K562 (cell line): ENCODE measurements around the gene GABARAPL1. TPM values are rescaled to one million over a fixed set of nuclear protein-coding genes. Genes with fewer than 3 reads are reported as not detected.

Experiments
- ATAC-seq: fragments of 200-7000 bp; cut with Tn5 transposase; 3 replicates; pipeline ENCODE4 v1.9.1; 2020; ENCODE audit warnings: moderate library complexity
- BruUV-seq: library from RNA; stranded (reverse); fragments of 400-500 nt; replicated peaks from 2 replicates; lab custom pipeline; 2021; lab: Mats Ljungman, UMichigan
- CTCF ChIA-PET: fragments of 300-600 bp; formaldehyde crosslinking; extraction: SDS; loops from one replicate; lab custom pipeline; 2021; ENCODE audit warnings: low intra/inter-chr PET ratio; lab: Yijun Ruan, JAX
- POLR2A ChIA-PET: fragments of 300-600, 350-650 bp; sonication (Branson Sonifier 250); formaldehyde crosslinking; extraction: SDS; loops from one replicate; lab custom pipeline; 2021; ENCODE audit warnings: antibody characterized with exemption, inconsistent platforms; lab: Yijun Ruan, JAX
- DNase-seq, 4 experiments: peaks; one replicate each; pipeline versions ENCODE4 v3.0.0 to v3.0.0-alpha.2; 2011 to 2018; ENCODE audit warnings: low spot score in 3 of 4, mixed read lengths in 3 of 4; ENCODE audit errors: extremely low read depth in 1 of 4
- FAIRE-seq: peaks from 2 replicates; lab custom pipeline; 2011; peaks lifted over from hg19 to GRCh38; lab: Jason Lieb, UNC
- H2AFZ ChIP-seq: 2 replicates; pipeline ENCODE4 v1.6.0; 2011; ENCODE audit warnings: low read depth, low read length, control low read depth, inconsistent platforms
- H3K27ac ChIP-seq: fragments of 200-600 bp; 3 replicates; pipeline ENCODE4 v1.8.0; 2011; ENCODE audit warnings: low read depth, mild to moderate bottlenecking, control low read depth, inconsistent platforms, low read length, moderate library complexity, mixed read lengths; ENCODE audit errors: extremely low read depth
- H3K27me3 ChIP-seq, 2 experiments: fragments of 300-600 bp in 1 of 2; 2 replicates in 1 of 2; 3 replicates in 1 of 2; pipeline versions ENCODE4 v1.6.0 to v1.8.0; 2011; ENCODE audit warnings: inconsistent platforms in 2 of 2, low read length in 2 of 2, mild to moderate bottlenecking in 1 of 2, mixed read lengths in 1 of 2, moderate library complexity in 1 of 2; ENCODE audit not compliant: control insufficient read depth in 2 of 2, insufficient read depth in 2 of 2
- H3K36me3 ChIP-seq: fragments of 300-600 bp; 3 replicates; pipeline ENCODE4 v1.8.0; 2011; ENCODE audit warnings: mild to moderate bottlenecking, low read length, inconsistent platforms; ENCODE audit not compliant: control insufficient read depth, insufficient read depth
- H3K4me1 ChIP-seq, 2 experiments: fragments of 200-600 bp in 1 of 2; replicated peaks in 1 of 2; 2 replicates in 1 of 2; 3 replicates in 1 of 2; pipeline versions ENCODE4 v1.5.1 to v1.8.0; 2011; ENCODE audit warnings: inconsistent platforms in 2 of 2, low read length in 2 of 2, mild to moderate bottlenecking in 1 of 2, mixed read lengths in 1 of 2, moderate library complexity in 1 of 2; ENCODE audit not compliant: control insufficient read depth in 2 of 2, insufficient read depth in 2 of 2
- H3K4me2 ChIP-seq: 2 replicates; pipeline ENCODE4 v1.6.1; 2011; ENCODE audit warnings: low read length, control low read depth, inconsistent platforms, mixed read lengths; ENCODE audit not compliant: insufficient read depth
- H3K4me3 ChIP-seq: fragments of 200-600 bp; sonication (generic), shearing (Covaris generic); 2 replicates; pipeline ENCODE4 v1.5.1; 2016; ENCODE audit warnings: control low read depth, inconsistent platforms
- H3K79me2 ChIP-seq: fragments of 200-600 bp; 3 replicates; pipeline ENCODE4 v1.8.0; 2011; ENCODE audit warnings: low read length, inconsistent platforms; ENCODE audit not compliant: control insufficient read depth, insufficient read depth
- H3K9ac ChIP-seq, 2 experiments: 2 replicates each; pipeline versions ENCODE4 v1.6.0 to v1.6.1; 2011; ENCODE audit warnings: low read depth in 2 of 2, low read length in 2 of 2, control low read depth in 1 of 2, inconsistent platforms in 1 of 2, mild to moderate bottlenecking in 1 of 2, mixed read lengths in 1 of 2; ENCODE audit not compliant: insufficient read depth in 1 of 2
- H3K9me1 ChIP-seq: one replicate; pipeline ENCODE4 v1.6.0; 2011; ENCODE audit warnings: inconsistent platforms, mild to moderate bottlenecking, low read length, moderate library complexity; ENCODE audit not compliant: control insufficient read depth, insufficient read depth
- H3K9me3 ChIP-seq: replicated peaks from 2 replicates; pipeline ENCODE4 v1.5.1; 2011; ENCODE audit warnings: low read depth, low read length, inconsistent platforms; ENCODE audit not compliant: control insufficient read depth, insufficient read depth
- H4K20me1 ChIP-seq: replicated peaks from 2 replicates; pipeline ENCODE4 v1.6.1; 2011; ENCODE audit warnings: low read length, inconsistent platforms, mixed read lengths; ENCODE audit not compliant: control insufficient read depth, insufficient read depth
- ASH1L ChIP-seq: fragments of 450-650 bp; IDR thresholded peaks from 2 replicates; pipeline ENCODE4 v1.6.1; 2018; ENCODE audit warnings: borderline replicate concordance, mild to moderate bottlenecking, low read depth; ENCODE audit not compliant: partially characterized antibody
- DPF2 ChIP-seq: fragments of 450-650 bp; IDR thresholded peaks from 2 replicates; pipeline ENCODE4 v1.6.1; 2016
- KDM1A ChIP-seq, 2 experiments: fragments of 450-650 bp; IDR thresholded peaks; 2 replicates each; pipeline ENCODE4 v1.6.1; 2016; ENCODE audit warnings: mild to moderate bottlenecking in 2 of 2
- MYBL2 ChIP-seq, 2 experiments: fragments of 450-650 bp in 1 of 2; sonication (generic) in 1 of 2; formaldehyde crosslinking in 1 of 2; IDR thresholded peaks; 2 replicates each; pipeline versions ENCODE4 v1.6.1 to v1.8.1; 2017 to 2022; ENCODE audit warnings: borderline replicate concordance in 1 of 2, inconsistent platforms in 1 of 2, low read depth in 1 of 2, mild to moderate bottlenecking in 1 of 2, missing genetic modification reagents in 1 of 2, moderate library complexity in 1 of 2
- SETDB1 ChIP-seq: IDR thresholded peaks from one replicate; pipeline ENCODE4 v1.6.1; 2012; ENCODE audit warnings: low read length, control low read depth, inconsistent platforms
- SIRT6 ChIP-seq: IDR thresholded peaks from one replicate; pipeline ENCODE4 v1.6.1; 2012; ENCODE audit warnings: low read depth, mild to moderate bottlenecking, control low read depth, inconsistent platforms, low read length, moderate library complexity
- SOX6 ChIP-seq: fragments of 450-650 bp; IDR thresholded peaks from 2 replicates; pipeline ENCODE4 v1.6.1; 2014; ENCODE audit warnings: mild to moderate bottlenecking
- ZFPM2 ChIP-seq: fragments of 250-450 bp; sonication (Bioruptor Pico); IDR thresholded peaks from 2 replicates; pipeline ENCODE4 v1.5.1; 2022; ENCODE audit warnings: mild to moderate bottlenecking
- whole genome bisulfite sequencing: fragments of 100-300 bp; shearing (Covaris generic); methylation state at CpG from one replicate; pipeline ENCODE4 v1.1.6; 2016; ENCODE audit warnings: low coverage, mixed read lengths; ENCODE audit not compliant: insufficient coverage; ENCODE audit errors: missing lambda C conversion rate; 5-methylcytosine and 5-hydroxymethylcytosine counted together
- in situ Hi-C: fragments of 300-500 bp; cut with MboI; formaldehyde crosslinking; loops from 4 replicates; pipeline ENCODE4 v1.15.0; 2018; ENCODE audit warnings: inconsistent platforms, mixed read lengths
- intact Hi-C: fragments of 100-400 bp; cut with micrococcal nuclease; formaldehyde crosslinking; loops from 2 replicates; pipeline ENCODE4 v1.14.2; 2022
- polyA plus RNA-seq, 8 experiments: library from polyadenylated mRNA; depleted of rRNA in 4 of 8; stranded (reverse) in 5 of 8; unstranded in 3 of 8; fragments of >200 nt; fragmentation: Nextera tagmentation in 2 of 8; fragmentation: Illumina TruSeq in 1 of 8; extraction: Ambion mirVana in 2 of 8; extraction: Trizol in 1 of 8; gene quantifications; 2 replicates each; pipeline versions ENCODE4 v1.2.1 to v1.2.3, GENCODE V29; 2011 to 2014; ENCODE audit warnings: inconsistent platforms in 1 of 8, missing spikeins in 1 of 8
- total RNA-seq, 7 experiments: library from RNA; depleted of rRNA in 6 of 7; stranded (reverse); fragments of >200 nt in 6 of 7; fragmentation: Illumina TruSeq in 2 of 7; extraction: Trizol in 2 of 7; gene quantifications; 2 replicates each; pipeline versions ENCODE4 v1.2.1 to v1.2.3, GENCODE V29; 2011 to 2021; ENCODE audit warnings: low replicate concordance in 1 of 7
- TF ChIP-seq, protein P1 (sequence below), 2 experiments: IDR thresholded peaks in 1 of 2; conservative IDR thresholded peaks in 1 of 2; 2 replicates each; pipeline ENCODE4 v1.6.1; 2016; ENCODE audit warnings: low read depth in 2 of 2, mild to moderate bottlenecking in 1 of 2, missing compliant biosample characterization in 1 of 2, missing genetic modification characterization in 1 of 2, moderate library complexity in 1 of 2
- TF ChIP-seq, protein P2 (sequence below): fragments of 450-650 bp; conservative IDR thresholded peaks from 2 replicates; pipeline ENCODE4 v1.6.1; 2016; ENCODE audit warnings: missing genetic modification characterization, low read depth, mild to moderate bottlenecking, missing compliant biosample characterization, moderate library complexity
- TF ChIP-seq, protein P3 (sequence below): fragments of 450-650 bp; IDR thresholded peaks from 2 replicates; pipeline ENCODE4 v1.6.1; 2016; ENCODE audit warnings: antibody characterized with exemption
- TF ChIP-seq, protein P4 (sequence below): fragments of 200-800 bp; sonication (Bioruptor generic); IDR thresholded peaks from 2 replicates; pipeline ENCODE4 v1.6.1; 2017; ENCODE audit warnings: missing genetic modification characterization, missing compliant biosample characterization
- TF ChIP-seq, protein P5 (sequence below): sonication (generic); formaldehyde crosslinking; IDR thresholded peaks from 2 replicates; pipeline ENCODE4 v1.9.0; 2022; ENCODE audit warnings: mild to moderate bottlenecking, missing genetic modification reagents

The GABARAPL1 gene
- total and polyA plus RNA-seq, 9 of the 15 experiments (the other 6 are each of a cell fraction or from before 2014, with no cell fraction given): 2.3 to 15.9 (median 11.3) TPM

DNA sequence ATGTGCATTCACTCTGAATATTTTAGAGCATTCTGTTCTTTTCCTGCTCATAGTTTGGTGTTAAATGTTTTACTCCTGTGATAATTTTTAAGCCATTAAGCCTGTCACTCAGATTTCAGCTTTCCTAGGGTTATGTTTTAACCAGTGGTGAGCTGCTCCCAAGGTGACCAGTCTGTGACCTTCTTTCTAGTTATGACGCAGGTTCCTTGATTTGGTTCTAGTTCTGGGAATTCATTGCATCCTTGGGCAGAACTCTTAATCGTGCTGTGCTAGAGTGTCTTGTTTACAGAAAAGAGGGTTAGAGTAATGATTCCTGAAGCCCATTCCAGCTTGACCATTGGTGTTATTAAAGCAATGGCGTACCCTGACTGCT lies 2.2 kb downstream of the GABARAPL1 start (continued):
- TF ChIP-seq, protein P1, sequence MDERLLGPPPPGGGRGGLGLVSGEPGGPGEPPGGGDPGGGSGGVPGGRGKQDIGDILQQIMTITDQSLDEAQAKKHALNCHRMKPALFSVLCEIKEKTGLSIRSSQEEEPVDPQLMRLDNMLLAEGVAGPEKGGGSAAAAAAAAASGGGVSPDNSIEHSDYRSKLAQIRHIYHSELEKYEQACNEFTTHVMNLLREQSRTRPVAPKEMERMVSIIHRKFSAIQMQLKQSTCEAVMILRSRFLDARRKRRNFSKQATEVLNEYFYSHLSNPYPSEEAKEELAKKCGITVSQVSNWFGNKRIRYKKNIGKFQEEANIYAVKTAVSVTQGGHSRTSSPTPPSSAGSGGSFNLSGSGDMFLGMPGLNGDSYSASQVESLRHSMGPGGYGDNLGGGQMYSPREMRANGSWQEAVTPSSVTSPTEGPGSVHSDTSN (CRISPR knock-in tag; IDR thresholded peaks at IDR 0.05; ENCODE audit: low read depth): no peak
- TF ChIP-seq, protein P1 (tag; conservative IDR thresholded peaks at IDR 0.05; ENCODE audit: low read depth): peak; percentile 50; the same call in 1 of the 2 replicates
- TF ChIP-seq ZFPM2 (CRISPR knock-in tag): no peak
- TF ChIP-seq, protein P2, sequence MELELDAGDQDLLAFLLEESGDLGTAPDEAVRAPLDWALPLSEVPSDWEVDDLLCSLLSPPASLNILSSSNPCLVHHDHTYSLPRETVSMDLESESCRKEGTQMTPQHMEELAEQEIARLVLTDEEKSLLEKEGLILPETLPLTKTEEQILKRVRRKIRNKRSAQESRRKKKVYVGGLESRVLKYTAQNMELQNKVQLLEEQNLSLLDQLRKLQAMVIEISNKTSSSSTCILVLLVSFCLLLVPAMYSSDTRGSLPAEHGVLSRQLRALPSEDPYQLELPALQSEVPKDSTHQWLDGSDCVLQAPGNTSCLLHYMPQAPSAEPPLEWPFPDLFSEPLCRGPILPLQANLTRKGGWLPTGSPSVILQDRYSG: no peak

DNA sequence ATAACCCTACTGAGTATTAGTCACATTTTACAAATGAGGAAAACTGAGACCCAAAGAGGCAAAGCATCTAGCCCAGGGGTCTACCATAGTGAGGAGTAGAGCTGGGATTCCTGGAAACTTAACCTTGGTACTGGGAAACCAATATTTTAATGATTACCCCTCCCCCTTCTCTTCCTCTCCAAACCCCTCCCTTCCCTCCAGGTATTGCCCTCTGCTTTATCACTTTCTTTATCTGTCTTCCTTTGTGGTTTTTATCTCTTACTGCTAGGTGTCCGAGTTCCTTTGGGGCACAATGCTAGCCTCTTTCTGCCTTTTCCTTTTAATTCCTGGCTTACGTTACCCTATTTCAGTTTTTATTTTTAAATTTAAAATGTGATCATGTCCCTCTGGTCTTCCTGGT lies 2.8 kb downstream of the GABARAPL1 start:
- no peak overlapping the region for H3K4me3 ChIP-seq
- 0 out of 3 replicates have a peak overlapping the region, but pooled peaks have one; percentile 29 for H3K27ac ChIP-seq
- BruUV-seq: no TSS peak
- 11% methylated on average over 2 of the region's 2 CpGs for WGBS
- no peaks in the 10 kb centered on the region for H3K9me3 ChIP-seq
- intact Hi-C loops (no loop called here), in situ Hi-C loops (no loop called here)
- peaks cover 18% of the 10 kb centered on the region for H3K79me2 ChIP-seq
- peaks cover 12 to 22% of the 10 kb centered on the region in 2 experiments for H3K4me1 ChIP-seq
- no peak overlapping the region; a peak in 1 of 4 replicates for H3K9ac ChIP-seq
- ATAC-seq (no peak), FAIRE-seq (no peak), DNase-seq (peak in 2 of 4 experiments; percentile 16 to 28)
- no peaks in the 10 kb centered on the region for H3K27me3 ChIP-seq
- H2AFZ ChIP-seq: no peak overlapping the region
- H4K20me1 ChIP-seq: no peaks in the 10 kb centered on the region
- H3K9me1 ChIP-seq: no peaks in the 10 kb centered on the region
- ChIA-PET POLR2A (no interaction called here), CTCF (no interaction called here)
- peak overlapping the region; percentile 86 for H3K4me2 ChIP-seq
- H3K36me3 ChIP-seq: peaks cover 4% of the 10 kb centered on the region; the same call in 1 of the 3 replicates
- TF ChIP-seq, protein P3, sequence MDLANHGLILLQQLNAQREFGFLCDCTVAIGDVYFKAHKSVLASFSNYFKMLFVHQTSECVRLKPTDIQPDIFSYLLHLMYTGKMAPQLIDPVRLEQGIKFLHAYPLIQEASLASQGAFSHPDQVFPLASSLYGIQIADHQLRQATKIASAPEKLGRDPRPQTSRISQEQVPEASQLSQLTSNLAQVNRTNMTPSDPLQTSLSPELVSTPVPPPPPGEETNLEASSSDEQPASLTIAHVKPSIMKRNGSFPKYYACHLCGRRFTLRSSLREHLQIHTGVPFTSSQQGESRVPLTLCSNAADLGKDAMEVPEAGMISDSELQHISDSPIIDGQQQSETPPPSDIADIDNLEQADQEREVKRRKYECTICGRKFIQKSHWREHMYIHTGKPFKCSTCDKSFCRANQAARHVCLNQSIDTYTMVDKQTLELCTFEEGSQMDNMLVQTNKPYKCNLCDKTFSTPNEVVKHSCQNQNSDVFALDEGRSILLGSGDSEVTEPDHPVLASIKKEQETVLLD: 0 out of 2 replicates have a peak, but pooled peaks have one; percentile 21
- TF ChIP-seq KDM1A (IDR thresholded peaks at IDR 0.05) (no peak), SETDB1 (no peak), MYBL2 (IDR thresholded peaks at IDR 0.05; ENCODE audit: low read depth) (no peak), MYBL2 (CRISPR knock-in tag; IDR thresholded peaks at IDR 0.05; ENCODE audit: borderline replicate concordance) (no peak), DPF2 (peak; percentile 51; the same call in 1 of the 2 replicates), ASH1L (no peak), SOX6 (peak; percentile 41; the same call in 1 of the 2 replicates), SIRT6 (no peak)
- TF ChIP-seq, protein P4, sequence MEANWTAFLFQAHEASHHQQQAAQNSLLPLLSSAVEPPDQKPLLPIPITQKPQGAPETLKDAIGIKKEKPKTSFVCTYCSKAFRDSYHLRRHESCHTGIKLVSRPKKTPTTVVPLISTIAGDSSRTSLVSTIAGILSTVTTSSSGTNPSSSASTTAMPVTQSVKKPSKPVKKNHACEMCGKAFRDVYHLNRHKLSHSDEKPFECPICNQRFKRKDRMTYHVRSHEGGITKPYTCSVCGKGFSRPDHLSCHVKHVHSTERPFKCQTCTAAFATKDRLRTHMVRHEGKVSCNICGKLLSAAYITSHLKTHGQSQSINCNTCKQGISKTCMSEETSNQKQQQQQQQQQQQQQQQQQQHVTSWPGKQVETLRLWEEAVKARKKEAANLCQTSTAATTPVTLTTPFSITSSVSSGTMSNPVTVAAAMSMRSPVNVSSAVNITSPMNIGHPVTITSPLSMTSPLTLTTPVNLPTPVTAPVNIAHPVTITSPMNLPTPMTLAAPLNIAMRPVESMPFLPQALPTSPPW (CRISPR knock-in tag): no peak
- TF ChIP-seq, protein P5, sequence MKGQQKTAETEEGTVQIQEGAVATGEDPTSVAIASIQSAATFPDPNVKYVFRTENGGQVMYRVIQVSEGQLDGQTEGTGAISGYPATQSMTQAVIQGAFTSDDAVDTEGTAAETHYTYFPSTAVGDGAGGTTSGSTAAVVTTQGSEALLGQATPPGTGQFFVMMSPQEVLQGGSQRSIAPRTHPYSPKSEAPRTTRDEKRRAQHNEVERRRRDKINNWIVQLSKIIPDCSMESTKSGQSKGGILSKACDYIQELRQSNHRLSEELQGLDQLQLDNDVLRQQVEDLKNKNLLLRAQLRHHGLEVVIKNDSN (CRISPR knock-in tag): no peak
